ENCODE data around the gene MXD4. TPM values are rescaled to one million over a fixed set of nuclear protein-coding genes. Genes with fewer than 3 reads are reported as not detected.

MXD4 gene
- total RNA-seq, 1 donor from 2014 or later = 92.3 TPM

- Mint-ChIP-seq H3K9me3 (ENCODE audit: unreplicated experiment) (no peaks in the 10 kb centered on the region), H3K4me3 (ENCODE audit: unreplicated experiment) (no peak overlapping the region), H3K27me3 (ENCODE audit: low read depth, unreplicated experiment) (peaks cover 22% of the 10 kb centered on the region), H3K4me1 (ENCODE audit: low read depth, unreplicated experiment) (peaks cover 5% of the 10 kb centered on the region), H3K36me3 (ENCODE audit: low read depth, unreplicated experiment) (no peaks in the 10 kb centered on the region), H3K27ac (ENCODE audit: unreplicated experiment) (no peak overlapping the region)
- Histone ChIP-seq H3K4me2 (ENCODE audit: low read length) (peak overlapping the region; percentile 56), H3K79me2 (ENCODE audit: insufficient read depth, low read length) (no peaks in the 10 kb centered on the region), H3K4me3 (ENCODE audit: insufficient read depth, low read depth, low read length) (no peak overlapping the region), H3K9me3 (ENCODE audit: insufficient read depth, low read depth, low read length) (no peaks in the 10 kb centered on the region), H2AFZ (ENCODE audit: low read depth, low read length) (peak overlapping the region; percentile 63), H3K27me3 (ENCODE audit: insufficient read depth, low read length) (peaks cover 3% of the 10 kb centered on the region), H3K9ac (ENCODE audit: low read length) (no peak overlapping the region), H3K27ac (ENCODE audit: low read depth, low read length) (no peak overlapping the region), H3K4me1 (ENCODE audit: insufficient read depth, low read length) (peaks cover 11% of the 10 kb centered on the region), H4K20me1 (ENCODE audit: insufficient read depth, low read length) (no peaks in the 10 kb centered on the region), H3K36me3 (ENCODE audit: insufficient read depth, low read length) (no peaks in the 10 kb centered on the region)
- peak; percentile 62 for DNase-seq (ENCODE audit: low read depth)
- peak; percentile 56 for FAIRE-seq
- TF ChIP-seq, protein P1, sequence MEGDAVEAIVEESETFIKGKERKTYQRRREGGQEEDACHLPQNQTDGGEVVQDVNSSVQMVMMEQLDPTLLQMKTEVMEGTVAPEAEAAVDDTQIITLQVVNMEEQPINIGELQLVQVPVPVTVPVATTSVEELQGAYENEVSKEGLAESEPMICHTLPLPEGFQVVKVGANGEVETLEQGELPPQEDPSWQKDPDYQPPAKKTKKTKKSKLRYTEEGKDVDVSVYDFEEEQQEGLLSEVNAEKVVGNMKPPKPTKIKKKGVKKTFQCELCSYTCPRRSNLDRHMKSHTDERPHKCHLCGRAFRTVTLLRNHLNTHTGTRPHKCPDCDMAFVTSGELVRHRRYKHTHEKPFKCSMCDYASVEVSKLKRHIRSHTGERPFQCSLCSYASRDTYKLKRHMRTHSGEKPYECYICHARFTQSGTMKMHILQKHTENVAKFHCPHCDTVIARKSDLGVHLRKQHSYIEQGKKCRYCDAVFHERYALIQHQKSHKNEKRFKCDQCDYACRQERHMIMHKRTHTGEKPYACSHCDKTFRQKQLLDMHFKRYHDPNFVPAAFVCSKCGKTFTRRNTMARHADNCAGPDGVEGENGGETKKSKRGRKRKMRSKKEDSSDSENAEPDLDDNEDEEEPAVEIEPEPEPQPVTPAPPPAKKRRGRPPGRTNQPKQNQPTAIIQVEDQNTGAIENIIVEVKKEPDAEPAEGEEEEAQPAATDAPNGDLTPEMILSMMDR (IDR thresholded peaks at IDR 0.05; ENCODE audit: insufficient read depth, low read depth, low read length) = no peak
- TF ChIP-seq EZH2 (IDR thresholded peaks at IDR 0.05; ENCODE audit: insufficient read depth, low read length) = no peak
Observed at GRCh38 chr4:2284934-2285612, 23.2 kb upstream of the MXD4 start.

DNA sequence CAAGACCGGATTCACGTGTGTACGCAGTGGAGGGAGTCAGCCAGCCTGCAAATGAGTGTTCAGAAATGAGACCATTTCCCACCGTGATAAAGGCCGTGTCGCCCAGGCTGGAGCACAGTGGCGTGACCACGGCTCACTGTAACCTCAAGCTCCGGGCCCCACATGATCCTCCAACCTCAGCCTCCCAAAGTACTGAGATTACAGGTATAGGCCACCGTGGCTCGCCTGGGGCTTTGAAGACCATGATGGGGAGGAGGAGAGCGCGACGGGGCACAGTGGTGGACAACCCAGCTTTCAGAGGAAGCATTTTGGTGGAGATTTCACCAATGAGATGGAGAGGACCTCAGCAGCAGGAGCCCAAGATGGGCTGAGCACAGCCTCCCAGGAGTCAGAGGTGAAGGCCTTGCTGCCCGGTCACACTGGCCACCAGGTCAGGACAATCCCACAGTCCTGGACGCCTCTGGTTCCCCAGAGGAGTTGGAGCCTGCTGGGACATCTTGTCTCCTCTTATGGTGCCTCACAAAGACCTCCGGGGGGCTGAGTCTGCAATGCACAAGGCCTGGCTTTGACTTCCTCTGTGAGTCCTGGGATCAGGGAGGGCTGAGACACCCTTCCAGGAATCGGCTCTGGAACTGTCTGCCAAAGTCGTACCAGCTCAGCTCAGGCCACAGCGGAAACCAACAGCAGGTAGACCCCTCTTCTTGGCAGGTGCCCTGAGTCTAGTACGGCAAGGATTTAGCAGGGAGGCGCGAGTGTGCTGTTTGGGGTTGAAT, 22.4 kb upstream of the MXD4 start:
- H3K4me1 Mint-ChIP-seq (ENCODE audit: low read depth, unreplicated experiment) = peaks cover 5% of the 10 kb centered on the region

More for the DNA sequence above, 22.4 kb upstream of the MXD4 start:
- no peak overlapping the region for H3K9ac ChIP-seq (ENCODE audit: low read length)
- H3K4me3 Mint-ChIP-seq (ENCODE audit: unreplicated experiment) = no peak overlapping the region
- no peaks in the 10 kb centered on the region for H3K9me3 Mint-ChIP-seq (ENCODE audit: unreplicated experiment)
- H3K79me2 ChIP-seq (ENCODE audit: insufficient read depth, low read length) = no peaks in the 10 kb centered on the region
- H3K27me3 ChIP-seq (ENCODE audit: insufficient read depth, low read length) = peaks cover 3% of the 10 kb centered on the region
- no peaks in the 10 kb centered on the region for H4K20me1 ChIP-seq (ENCODE audit: insufficient read depth, low read length)
- H3K27ac Mint-ChIP-seq (ENCODE audit: unreplicated experiment) = no peak overlapping the region
- peaks cover 11% of the 10 kb centered on the region for H3K4me1 ChIP-seq (ENCODE audit: insufficient read depth, low read length)
- no peaks in the 10 kb centered on the region for H3K36me3 ChIP-seq (ENCODE audit: insufficient read depth, low read length)
- H2AFZ ChIP-seq (ENCODE audit: low read depth, low read length) = no peak overlapping the region
- H3K27me3 Mint-ChIP-seq (ENCODE audit: low read depth, unreplicated experiment) = peaks cover 27% of the 10 kb centered on the region
- no peak overlapping the region for H3K4me2 ChIP-seq (ENCODE audit: low read length)
- FAIRE-seq = no peak
- DNase-seq (ENCODE audit: low read depth) = no peak
- no peak overlapping the region for H3K27ac ChIP-seq (ENCODE audit: low read depth, low read length)
- no peaks in the 10 kb centered on the region for H3K9me3 ChIP-seq (ENCODE audit: insufficient read depth, low read depth, low read length)
- H3K4me3 ChIP-seq (ENCODE audit: insufficient read depth, low read depth, low read length) = no peak overlapping the region
- TF ChIP-seq, protein P1 (IDR thresholded peaks at IDR 0.05; ENCODE audit: insufficient read depth, low read depth, low read length) = no peak
- TF ChIP-seq EZH2 (IDR thresholded peaks at IDR 0.05; ENCODE audit: insufficient read depth, low read length) = no peak
- no peaks in the 10 kb centered on the region for H3K36me3 Mint-ChIP-seq (ENCODE audit: low read depth, unreplicated experiment)

Measured in astrocyte (in vitro differentiated cells and primary cell).